GM18873 (cell line): Measurements from ENCODE around the gene TNMD.
"Not testable (repeated sequence)": the region's sequence is repeated elsewhere in the genome, so short reads cannot be mapped to it uniquely, and the experiment has no call there.

Experiments used
- ATAC-seq: cut with Tn5 transposase; IDR thresholded peaks from one replicate; pipeline ENCODE4 v1.9.1; 2021; ENCODE audit warnings: mild to moderate bottlenecking, moderate library complexity, moderate number of reproducible peaks; ENCODE audit not compliant: unreplicated experiment, low FRiP score

The TNMD gene

DNA sequence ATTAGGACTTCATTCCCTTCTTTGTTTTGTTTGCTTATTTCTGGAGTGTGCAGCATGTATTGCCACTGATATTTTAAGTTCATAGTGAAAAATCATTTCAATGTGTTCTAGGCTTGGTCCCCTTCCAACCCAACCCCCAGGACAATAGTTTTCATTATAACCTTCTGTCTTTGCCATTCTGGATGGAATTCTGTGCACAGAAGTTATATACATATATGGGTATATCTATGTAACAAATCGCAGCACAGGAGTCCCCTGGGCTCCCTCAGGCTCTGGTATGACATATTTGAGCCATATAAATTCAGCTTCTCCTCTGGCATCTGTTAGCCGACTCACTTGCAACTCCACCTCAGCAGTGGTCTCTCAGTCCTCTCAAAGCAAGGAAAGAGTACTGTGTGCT lies at the start of gene TNMD:
TNMD (plus strand) TSS at position 326 of the 400 bp plus-strand sequence. CDS start 83 bp downstream, outside the sequence.
- no peak for ATAC-seq

DNA sequence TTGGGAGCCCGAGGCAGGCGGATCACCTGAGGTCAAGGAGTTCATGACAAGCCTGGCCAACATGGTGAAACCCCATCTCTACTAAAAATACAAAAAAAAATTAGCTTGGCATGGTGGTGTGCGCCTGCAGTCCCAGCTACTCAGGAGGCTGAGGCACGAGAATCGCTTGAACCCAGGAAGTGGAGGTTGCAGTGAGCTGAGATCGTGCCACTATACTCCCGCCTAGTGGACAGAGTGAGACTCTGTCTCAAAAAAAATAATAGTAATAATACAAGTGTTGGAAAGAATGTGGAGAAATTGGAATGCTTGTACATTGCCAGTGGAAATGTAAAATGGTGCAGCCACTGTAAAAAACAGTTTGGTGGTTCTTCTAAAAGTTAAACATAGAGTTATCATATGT lies 19.2 kb upstream of the TNMD start:
- ATAC-seq = not testable (repeated sequence)

DNA sequence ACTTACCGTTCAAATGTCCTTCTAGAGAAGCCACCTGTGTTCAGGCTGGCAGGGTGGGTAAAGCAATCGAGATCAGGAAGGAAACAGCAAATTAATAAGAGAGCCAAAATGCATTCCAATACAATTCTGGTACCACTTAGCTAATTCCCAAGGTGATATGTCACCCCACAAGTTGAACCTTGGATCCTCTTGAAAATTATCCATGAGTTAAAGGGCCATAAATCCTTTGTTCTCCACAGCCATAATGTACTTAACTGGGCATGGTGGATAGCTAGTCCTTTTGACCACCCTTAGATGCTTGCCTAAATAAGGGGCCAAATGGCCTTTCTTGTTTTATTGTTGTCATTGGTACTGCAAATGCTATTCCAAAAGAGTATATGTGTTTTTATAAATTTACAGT lies 2.0 kb downstream of the TNMD start:
- ATAC-seq = no peak

DNA sequence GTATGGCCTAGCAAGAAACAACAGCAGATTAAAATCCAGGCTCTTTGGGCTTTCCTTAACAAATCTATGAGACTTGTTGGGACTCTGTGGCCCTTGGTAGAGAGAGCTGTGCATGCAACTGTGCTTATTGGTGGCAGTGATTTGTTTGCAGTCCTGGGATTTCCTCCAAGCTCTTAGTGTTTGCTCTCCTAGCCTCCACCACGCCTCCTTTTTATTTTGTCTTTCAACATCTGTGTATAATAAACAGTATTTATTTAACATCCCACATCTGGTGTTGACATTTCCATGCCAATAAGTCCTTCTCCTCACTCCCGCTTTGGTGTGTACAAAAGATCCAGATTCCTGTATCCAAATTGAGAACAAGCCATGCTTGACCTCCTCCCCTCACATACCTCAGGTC lies 3.1 kb downstream of the TNMD start:
- no peak for ATAC-seq

DNA sequence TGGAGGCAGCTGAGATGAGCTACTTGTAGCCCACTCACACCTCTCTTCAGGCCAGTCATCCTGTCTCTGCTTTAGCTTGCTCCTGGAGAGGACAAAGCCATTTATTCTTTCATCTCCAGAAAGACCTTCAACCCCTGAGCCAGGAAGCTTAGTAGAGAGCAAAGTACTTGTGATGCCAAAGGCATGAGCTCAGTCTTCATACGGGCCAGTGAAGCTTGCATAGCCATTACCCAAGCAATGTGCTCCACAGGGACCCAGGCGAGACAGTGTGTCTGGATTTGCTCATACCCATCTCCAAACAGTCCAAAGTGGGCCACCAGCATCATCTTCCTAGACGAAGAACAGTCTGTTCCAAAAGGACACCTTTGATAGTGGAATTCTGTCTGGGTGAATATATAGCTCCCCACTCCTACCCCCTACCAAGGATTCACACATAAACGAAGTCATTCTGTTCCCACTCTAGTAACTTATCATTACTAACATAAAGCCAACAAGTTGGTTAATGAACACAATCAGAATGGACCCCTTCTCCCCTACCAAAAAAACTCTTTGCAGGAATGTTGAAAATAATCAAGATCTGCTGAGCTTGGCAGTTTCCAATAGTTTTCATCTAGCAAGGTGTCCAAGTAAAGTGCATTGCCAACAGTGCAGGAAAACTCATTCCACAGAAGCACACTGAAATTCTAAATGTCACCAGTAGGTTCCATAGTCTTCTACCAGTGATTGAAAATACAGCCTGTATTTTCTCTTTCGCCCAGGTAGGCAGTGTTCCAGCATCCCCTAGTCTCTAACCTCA lies 6.7 kb downstream of the TNMD start:
- ATAC-seq = no peak

DNA sequence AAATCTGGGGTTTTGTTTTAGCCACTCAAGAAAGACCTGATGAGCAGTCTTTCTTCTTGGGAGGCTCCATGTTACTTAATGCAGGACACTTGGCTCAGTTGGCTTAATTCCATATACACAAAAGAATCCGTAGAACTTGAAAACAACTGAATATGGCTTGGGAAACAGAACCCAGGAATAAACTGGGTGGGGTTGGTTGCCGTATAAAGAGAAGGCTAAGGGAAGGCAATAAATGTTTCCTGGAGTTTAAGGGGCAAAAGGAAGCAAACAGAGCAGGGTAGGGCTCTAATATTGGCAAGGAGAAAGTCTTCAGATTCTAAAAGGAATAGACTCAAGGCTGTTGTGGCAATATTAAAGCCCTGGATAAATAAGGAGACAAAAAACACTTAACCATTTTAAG lies 8.4 kb downstream of the TNMD start:
- no peak for ATAC-seq

DNA sequence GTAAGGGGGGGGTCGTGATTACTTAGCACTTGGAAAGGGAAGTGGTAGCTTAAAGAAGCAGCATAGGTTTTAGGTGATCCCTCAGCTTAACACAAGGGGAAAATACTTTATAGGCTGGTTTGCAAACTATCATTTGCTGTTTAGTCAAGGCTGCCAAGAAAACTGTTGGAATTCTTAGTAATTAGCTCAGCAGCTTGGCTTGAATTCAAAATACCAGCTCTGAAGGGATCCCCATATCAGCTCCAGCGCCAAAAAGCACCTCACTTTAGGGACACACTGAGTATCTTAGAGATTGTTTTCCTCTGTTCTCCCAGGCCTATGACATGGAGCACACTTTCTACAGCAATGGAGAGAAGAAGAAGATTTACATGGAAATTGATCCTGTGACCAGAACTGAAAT lies 8.8 kb downstream of the TNMD start:
- no peak for ATAC-seq

DNA sequence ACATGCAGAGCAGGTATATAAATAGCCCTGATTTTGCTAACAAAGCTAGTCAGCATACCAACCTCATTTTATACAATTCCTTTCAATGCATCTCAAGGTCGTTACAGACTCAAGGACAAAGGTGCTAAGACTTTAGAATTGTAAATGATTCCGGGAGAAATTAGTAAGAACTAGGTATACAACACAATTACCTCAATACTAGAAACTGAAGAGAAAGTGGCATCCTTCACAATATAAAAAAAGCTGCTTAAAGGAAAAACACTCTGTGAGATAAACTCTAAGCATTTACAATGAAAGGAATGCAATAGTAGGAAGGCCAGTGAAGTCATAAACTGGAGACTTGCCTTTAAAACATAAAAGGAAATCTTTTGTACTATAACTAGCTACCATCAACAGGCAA lies 11.9 kb downstream of the TNMD start:
- ATAC-seq = no peak

DNA sequence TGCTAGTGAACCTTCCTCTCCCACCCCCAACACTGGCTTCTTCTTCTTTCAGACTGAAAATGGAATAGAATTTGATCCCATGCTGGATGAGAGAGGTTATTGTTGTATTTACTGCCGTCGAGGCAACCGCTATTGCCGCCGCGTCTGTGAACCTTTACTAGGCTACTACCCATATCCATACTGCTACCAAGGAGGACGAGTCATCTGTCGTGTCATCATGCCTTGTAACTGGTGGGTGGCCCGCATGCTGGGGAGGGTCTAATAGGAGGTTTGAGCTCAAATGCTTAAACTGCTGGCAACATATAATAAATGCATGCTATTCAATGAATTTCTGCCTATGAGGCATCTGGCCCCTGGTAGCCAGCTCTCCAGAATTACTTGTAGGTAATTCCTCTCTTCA lies 14.7 kb downstream of the TNMD start:
- no peak for ATAC-seq

DNA sequence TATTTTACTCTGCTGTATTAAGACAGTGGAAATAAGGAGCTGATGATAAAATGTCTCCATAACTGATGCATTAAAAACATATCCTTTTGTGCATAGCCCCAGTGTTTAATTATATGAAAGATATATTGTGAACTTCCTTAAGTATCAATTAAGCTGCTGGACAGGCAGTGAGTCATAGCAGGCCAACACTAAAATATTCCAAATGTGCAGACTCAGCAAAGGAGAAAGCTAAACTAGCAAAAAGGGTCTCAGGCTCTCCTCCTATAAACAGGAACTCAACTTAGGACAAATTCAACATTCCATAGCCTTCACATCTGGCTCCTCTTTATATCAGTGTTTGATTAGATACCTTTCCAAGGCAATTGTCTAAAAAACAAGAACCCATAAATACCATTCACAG lies 15.6 kb downstream of the TNMD start:
- ATAC-seq = no peak

DNA sequence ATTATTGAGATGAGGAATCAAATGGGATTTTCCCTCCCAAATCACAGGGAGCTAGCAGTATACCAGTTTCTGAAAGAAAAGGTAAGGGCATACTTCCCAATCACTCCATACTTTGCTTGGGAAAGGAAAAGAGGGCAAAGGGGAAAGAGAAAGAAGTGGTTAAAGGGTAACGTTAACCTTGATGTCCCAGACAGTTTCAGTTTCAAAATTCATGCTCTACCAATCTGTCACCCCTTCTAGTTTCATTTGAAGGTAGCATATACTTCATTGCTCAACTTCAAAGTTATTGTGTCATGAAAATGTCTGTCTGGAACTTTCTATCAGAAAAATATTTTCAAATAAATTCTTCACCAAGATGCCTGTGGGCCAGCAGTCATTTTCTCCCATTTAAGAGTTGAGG lies 16.0 kb downstream of the TNMD start:
- ATAC-seq = no peak

DNA sequence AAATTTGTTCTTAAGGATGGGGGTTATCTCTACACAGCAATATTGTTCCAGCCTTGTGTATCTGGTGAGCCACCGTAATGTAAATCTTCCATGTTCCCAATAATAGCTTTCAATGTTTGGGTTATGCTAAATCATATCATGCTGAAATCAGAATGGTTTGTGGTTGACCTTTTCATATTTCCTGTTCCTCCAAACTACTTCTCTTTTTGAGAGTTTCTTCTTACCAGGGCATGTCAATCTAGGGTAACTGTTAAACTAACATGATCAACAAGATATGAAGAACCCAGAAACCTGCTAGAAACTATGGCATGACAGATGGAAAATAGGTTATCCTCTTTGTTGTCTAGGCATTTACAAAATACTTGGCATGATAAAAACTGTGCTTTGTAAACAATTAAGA lies 22.0 kb downstream of the TNMD start:
- ATAC-seq = no peak

DNA sequence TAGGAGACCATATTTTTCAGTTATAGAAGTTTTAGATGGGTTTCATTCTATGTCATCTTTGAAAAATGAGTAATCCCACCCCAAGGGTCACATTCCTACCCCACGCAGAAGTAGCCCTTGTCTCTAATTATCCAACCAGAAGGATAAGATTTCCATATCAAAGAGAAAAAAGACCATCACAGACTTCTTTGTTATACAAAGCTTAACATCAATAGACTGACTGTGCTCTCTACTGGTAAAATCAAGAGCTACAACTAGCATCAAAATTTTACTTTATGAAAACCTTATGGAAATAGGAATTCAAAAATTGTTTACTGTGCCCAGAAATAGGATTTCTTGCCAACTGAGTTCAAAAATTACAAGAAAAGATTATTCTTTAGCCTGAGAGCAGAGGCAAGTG lies 24.9 kb downstream of the TNMD start:
- ATAC-seq = no peak

DNA sequence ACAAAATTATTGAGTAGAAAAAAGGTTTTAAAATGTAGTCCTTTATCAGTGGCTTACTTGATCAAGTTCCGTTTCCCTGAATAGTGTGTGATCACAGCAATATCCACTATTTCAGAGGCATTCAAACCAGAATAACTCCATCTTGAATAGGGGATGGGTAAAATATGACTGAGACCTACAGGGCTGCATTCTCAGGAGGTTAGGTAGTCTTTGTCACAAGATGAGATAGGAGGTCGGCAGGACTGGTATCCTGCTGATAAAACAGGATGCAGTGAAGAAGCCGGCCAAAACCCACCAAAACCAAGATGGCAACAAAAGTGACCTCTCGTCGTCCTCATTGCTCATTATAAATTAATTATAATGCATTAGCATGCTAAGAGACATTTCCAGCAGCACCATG lies 27.2 kb downstream of the TNMD start:
- no peak for ATAC-seq

DNA sequence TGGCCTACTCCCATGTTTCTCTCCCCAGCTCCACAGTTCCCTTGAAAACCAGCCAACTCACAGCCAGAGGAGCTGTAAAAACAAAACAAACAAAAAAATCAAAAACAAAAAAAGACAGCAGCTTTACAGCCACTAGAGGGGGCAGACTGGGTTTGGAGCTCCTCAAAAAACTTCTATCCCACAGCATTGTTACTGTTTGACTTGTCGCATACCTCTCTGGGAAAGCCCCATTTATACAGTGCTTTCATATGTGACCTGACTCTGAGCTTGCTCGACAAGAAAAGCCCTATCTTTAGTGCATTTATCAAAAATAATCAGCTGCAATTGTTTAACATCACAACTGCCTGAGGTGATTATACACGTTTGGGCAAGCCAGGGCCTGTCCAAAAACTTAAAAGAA lies 30.3 kb downstream of the TNMD start:
- ATAC-seq = peak; percentile 100

DNA sequence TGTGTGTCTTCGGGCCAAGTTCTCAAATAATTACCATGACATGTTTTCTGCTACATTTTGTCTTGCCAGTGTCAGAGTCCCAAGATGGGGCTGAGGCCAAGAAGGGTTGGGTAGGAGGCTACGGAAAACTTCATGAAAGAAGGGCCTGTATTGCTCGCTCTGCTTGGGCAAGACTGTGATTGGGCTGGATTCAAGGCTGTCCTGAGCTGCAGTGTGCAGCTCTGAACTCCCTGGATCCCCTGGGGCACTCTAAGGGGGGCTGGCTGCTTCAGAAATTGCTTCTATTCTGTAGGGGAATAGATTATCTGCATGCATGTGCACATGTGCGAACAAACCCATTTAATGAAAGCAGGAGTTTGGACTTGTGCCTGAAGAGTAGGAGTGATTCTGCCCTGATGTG lies 38.3 kb downstream of the TNMD start:
- ATAC-seq = no peak

DNA sequence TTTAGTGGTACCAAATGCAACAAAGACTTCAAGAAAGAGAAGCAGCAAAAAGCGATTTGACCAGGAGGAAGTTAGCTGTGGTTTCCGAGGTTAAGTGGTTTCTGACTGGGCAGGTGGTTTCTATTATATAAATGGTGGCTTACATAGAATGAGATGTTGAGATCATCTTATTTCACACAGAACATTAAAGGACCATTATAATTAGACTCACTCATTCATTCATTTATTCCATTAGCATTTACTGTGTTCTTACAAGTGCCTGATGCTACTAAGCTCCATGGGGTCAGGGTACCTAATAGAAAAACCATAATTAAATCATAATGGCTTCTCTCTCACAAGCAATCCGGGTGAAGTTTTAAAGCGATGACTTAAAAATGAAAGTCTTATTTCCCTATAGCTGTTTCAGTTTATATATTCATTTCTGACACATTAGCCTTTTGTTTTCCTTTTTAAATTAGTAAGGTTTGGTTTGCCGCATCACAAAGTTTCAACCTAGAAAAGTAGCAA lies 41.3 kb downstream of the TNMD start:
- peak; percentile 96 for ATAC-seq

DNA sequence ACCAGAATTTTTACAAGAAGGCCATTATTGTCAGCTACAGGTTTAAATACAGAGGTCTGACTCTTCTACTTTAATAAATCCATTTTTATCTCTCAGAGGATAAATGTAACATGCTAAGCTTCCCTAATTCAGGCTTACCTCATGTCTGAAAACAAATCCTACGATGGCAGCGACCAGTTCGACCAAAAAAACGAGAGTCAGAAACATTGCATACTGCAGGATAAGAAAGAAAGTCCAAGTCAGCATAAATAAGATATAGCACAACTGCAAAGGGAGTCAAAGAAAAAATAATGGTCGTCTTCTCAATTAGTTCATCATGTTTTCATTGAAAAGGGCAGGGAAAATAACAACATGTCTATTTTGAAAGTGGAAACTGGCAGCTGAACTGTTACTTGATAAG lies 50.3 kb downstream of the TNMD start:
- ATAC-seq = no peak

DNA sequence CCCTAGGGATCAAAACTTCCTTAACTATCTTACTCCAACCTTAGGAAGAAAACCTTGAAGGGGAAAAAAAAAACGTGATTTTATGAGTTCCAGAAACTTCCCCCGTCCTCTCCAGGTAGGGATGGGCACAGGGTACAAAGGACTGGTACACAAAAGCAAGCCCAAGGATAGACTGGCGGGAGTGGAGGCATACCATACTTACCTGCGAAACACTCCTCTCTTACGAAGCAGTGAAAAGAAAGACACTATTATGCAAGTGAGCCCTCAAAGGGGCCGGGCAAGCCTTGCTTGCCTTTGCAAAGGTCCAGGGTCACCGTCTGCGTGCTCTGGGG lies 51.2 kb downstream of the TNMD start:
- ATAC-seq = no peak

DNA sequence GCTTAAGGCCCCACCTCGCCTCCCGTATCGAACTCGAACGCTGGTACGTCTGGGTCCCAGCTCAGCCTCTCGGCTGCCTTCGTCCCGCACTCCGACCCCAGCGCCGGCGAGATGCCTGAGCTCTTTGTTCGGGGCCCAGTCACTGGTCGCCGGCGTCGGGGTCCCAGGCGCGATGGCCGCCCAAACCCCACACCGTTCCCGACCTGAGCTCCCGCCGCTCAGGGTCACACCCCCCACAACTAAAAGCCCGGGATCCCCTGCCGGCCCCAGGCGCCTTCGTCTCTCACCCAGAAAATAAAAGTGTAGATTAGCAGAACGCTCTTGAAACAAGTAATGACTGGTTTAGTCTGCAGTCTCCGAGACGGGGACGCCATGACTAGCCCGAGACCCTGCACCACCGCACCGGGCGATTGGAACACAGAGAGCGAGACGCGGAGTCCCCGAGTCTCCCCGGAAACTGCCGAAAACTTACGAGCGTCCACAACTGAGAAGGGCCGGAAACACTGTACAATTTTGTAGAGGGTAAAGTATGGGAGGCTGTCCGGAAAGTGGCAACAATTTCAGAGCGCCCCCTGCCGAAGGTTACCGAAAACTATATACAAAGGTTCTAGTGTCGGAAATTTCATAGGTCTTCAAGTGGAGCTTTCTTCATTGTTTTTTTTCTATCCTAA lies 51.7 kb downstream of the TNMD start, which contains the start of gene TSPAN6:
TSPAN6 (minus strand) TSS at position 486 of the 671 bp plus-strand sequence; CDS start at position 374, 112 bp downstream.
- ATAC-seq = peak; percentile 98

DNA sequence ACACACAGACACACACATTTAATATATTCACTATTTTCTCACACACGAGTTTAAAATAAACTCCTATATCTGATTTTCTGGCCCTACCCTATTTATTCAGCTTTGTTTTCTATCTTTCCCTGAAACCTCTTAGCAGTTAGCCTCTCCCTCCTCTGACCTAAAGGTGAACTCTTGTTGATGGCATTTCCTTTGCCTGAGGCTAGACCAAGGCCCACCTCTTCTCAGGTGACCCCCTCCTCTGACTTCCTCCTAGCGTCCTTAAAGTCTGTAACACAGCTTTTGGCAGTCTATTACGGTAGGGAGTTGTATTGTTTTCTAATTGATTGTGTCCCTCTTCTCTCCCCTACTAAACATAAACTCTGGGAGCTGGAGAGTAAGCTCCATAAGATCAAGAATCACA lies 57.6 kb downstream of the TNMD start:
- ATAC-seq = no peak

DNA sequence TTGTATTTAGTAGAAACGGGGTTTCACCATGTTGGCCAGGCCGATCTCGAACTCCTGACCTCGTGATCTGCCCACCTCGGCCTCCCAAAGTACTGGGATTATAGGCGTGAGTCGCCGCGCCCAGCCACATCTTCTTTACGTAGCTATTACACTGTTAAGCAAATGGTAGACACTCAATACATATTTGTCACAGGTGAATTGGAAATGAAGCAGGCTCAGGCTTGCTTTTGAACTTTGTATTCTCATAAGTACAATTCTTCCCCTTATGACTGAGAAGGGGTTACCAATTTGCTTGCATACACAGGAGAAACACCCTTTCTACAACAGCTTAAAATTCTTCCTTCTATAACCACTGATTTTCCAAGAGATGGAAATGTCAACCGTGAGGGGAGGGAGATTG lies 58.5 kb downstream of the TNMD start:
- ATAC-seq = no peak
